Neural cell (in vitro differentiated cells): Measurements from ENCODE around the gene PROZ. TPM values are rescaled to one million over a fixed set of nuclear protein-coding genes. Genes with fewer than 3 reads are reported as not detected.

Source experiments
- H2AFZ ChIP-seq: fragments of 200-600, 300-800 bp; sonication (generic), shearing (Covaris generic); 2 replicates; pipeline ENCODE4 v1.6.0; 2014; ENCODE audit warnings: low read depth, mild to moderate bottlenecking, antibody characterized with exemption, low read length, moderate library complexity
- H3F3A ChIP-seq: fragments of 200-600 bp; shearing (Covaris generic); 2 replicates; pipeline ENCODE4 v1.6.1; 2016; ENCODE audit warnings: mild to moderate bottlenecking, moderate library complexity, mixed read lengths, antibody characterized with exemption, low read length; ENCODE audit not compliant: insufficient read depth, poor library complexity, severe bottlenecking
- H3K27ac ChIP-seq: fragments of 200-600, 300-800 bp; sonication (generic), shearing (Covaris generic); 2 replicates; pipeline ENCODE4 v1.5.1; 2014; ENCODE audit warnings: mild to moderate bottlenecking, low read length, moderate library complexity
- H3K27me3 ChIP-seq: fragments of 300-800, 200-600 bp; sonication (generic), shearing (Covaris generic); 2 replicates; pipeline ENCODE4 v1.6.0; 2014; ENCODE audit warnings: mild to moderate bottlenecking, low read depth, low read length, moderate library complexity; ENCODE audit not compliant: insufficient read depth
- H3K36me3 ChIP-seq: fragments of 300-800, 200-600 bp; sonication (generic), shearing (Covaris generic); 2 replicates; pipeline ENCODE4 v1.5.1; 2014; ENCODE audit warnings: mild to moderate bottlenecking, antibody characterized with exemption, low read length, moderate library complexity; ENCODE audit not compliant: insufficient read depth
- H3K4me2 ChIP-seq: fragments of 300-800, 200-600 bp; sonication (generic), shearing (Covaris generic); 2 replicates; pipeline ENCODE4 v1.6.0; 2014; ENCODE audit warnings: mild to moderate bottlenecking, low read length
- H3K4me3 ChIP-seq: fragments of 300-800, 200-600 bp; sonication (generic), shearing (Covaris generic); 2 replicates; pipeline ENCODE4 v1.5.1; 2014; ENCODE audit warnings: mild to moderate bottlenecking, low read length, moderate library complexity
- H3K79me2 ChIP-seq: fragments of 200-600 bp; shearing (Covaris generic); replicated peaks from 2 replicates; pipeline ENCODE4 v1.6.0; 2014; ENCODE audit warnings: mild to moderate bottlenecking, low read length, moderate library complexity; ENCODE audit not compliant: insufficient read depth
- H3K9ac ChIP-seq: fragments of 300-800, 200-600 bp; sonication (generic), shearing (Covaris generic); 2 replicates; pipeline ENCODE4 v1.6.1; 2016; ENCODE audit warnings: mild to moderate bottlenecking, low read length, mixed read lengths
- H3K9me2 ChIP-seq: fragments of 200-600 bp; shearing (Covaris generic); 2 replicates; pipeline ENCODE4 v1.6.1; 2016; ENCODE audit warnings: mild to moderate bottlenecking, low read length, mixed read lengths; ENCODE audit not compliant: insufficient read depth
- H3K9me3 ChIP-seq: fragments of 200-600, 300-800 bp; sonication (generic), shearing (Covaris generic); 2 replicates; pipeline ENCODE4 v1.6.1; 2016; ENCODE audit warnings: mild to moderate bottlenecking, mixed run types, low read length, moderate library complexity, mixed read lengths
- H4K20me1 ChIP-seq: fragments of 200-600 bp; shearing (Covaris generic); 2 replicates; pipeline ENCODE4 v1.6.1; 2016; ENCODE audit warnings: mild to moderate bottlenecking, mixed run types; ENCODE audit not compliant: insufficient read depth
- CTCF ChIP-seq: fragments of 450-650 bp; IDR thresholded peaks from 2 replicates; pipeline ENCODE4 v1.5.1; 2014; ENCODE audit warnings: antibody characterized with exemption, mild to moderate bottlenecking, moderate library complexity; ENCODE audit not compliant: poor library complexity, severe bottlenecking
- EP300 ChIP-seq: fragments of 450-650 bp; conservative IDR thresholded peaks from 2 replicates; pipeline ENCODE4 v1.6.1; 2014; ENCODE audit warnings: antibody characterized with exemption, mild to moderate bottlenecking, moderate library complexity; ENCODE audit not compliant: poor library complexity, severe bottlenecking
- EZH2 ChIP-seq: fragments of 200-600, 300-800 bp; shearing (Covaris generic), sonication (generic); IDR thresholded peaks from 2 replicates; pipeline ENCODE4 v1.6.1; 2014; ENCODE audit warnings: antibody characterized with exemption, low read length, borderline replicate concordance, mild to moderate bottlenecking; ENCODE audit not compliant: insufficient read depth, poor library complexity, severe bottlenecking
- MXI1 ChIP-seq: fragments of 450-650 bp; conservative IDR thresholded peaks from 2 replicates; pipeline ENCODE4 v1.6.1; 2014; ENCODE audit warnings: antibody characterized with exemption, mild to moderate bottlenecking; ENCODE audit not compliant: poor library complexity, severe bottlenecking
- POLR2AphosphoS5 ChIP-seq: IDR thresholded peaks from 2 replicates; pipeline ENCODE4 v1.6.1; 2012
- RAD21 ChIP-seq: fragments of 450-650 bp; conservative IDR thresholded peaks from 2 replicates; pipeline ENCODE4 v1.6.1; 2014; ENCODE audit warnings: antibody characterized with exemption, mild to moderate bottlenecking, moderate library complexity
- REST ChIP-seq: IDR thresholded peaks from 2 replicates; pipeline ENCODE4 v1.6.1; 2012; ENCODE audit warnings: borderline replicate concordance
- SMC3 ChIP-seq: fragments of 450-650 bp; conservative IDR thresholded peaks from 2 replicates; pipeline ENCODE4 v1.6.1; 2014; ENCODE audit warnings: antibody characterized with exemption, mild to moderate bottlenecking, moderate library complexity; ENCODE audit not compliant: poor library complexity
- TAF1 ChIP-seq: IDR thresholded peaks from 2 replicates; pipeline ENCODE4 v1.6.1; 2012; ENCODE audit warnings: low read depth
- polyA plus RNA-seq: library from polyadenylated mRNA; depleted of rRNA; stranded (reverse); fragments of >200 nt; gene quantifications from 2 replicates; pipeline ENCODE4 v1.2.3, GENCODE V29; 2014

Gene PROZ
- polyA plus RNA-seq, 1 donor from 2014 or later: not detected

- no peaks in the 10 kb centered on the region for H3K9me2 ChIP-seq
- H3K36me3 ChIP-seq: no peaks in the 10 kb centered on the region
Observed at GRCh38 chr13:113144255-113144629, 14.2 kb upstream of the PROZ start.

GRCh38 chr13:113145496-113145895, 13.0 kb upstream of the PROZ start:
- H3F3A ChIP-seq: no peaks in the 10 kb centered on the region
- no peak overlapping the region for H3K9ac ChIP-seq
- H3K27ac ChIP-seq: no peak overlapping the region
- H3K79me2 ChIP-seq: no peaks in the 10 kb centered on the region
- H3K36me3 ChIP-seq: no peaks in the 10 kb centered on the region
- H3K9me2 ChIP-seq: no peaks in the 10 kb centered on the region
- H3K9me3 ChIP-seq: no peaks in the 10 kb centered on the region
- H3K4me3 ChIP-seq: no peak overlapping the region
- H3K27me3 ChIP-seq: no peaks in the 10 kb centered on the region
- H4K20me1 ChIP-seq: no peaks in the 10 kb centered on the region
- H2AFZ ChIP-seq: no peak overlapping the region
- H3K4me2 ChIP-seq: no peak overlapping the region
- no peak for TF ChIP-seq CTCF
- no peak for TF ChIP-seq EP300
- no peak for TF ChIP-seq RAD21
- no peak for TF ChIP-seq TAF1
- TF ChIP-seq MXI1: no peak
- TF ChIP-seq REST: no peak

More at GRCh38 chr13:113144255-113144629, 14.2 kb upstream of the PROZ start:
- no peak overlapping the region for H2AFZ ChIP-seq
- H3K27ac ChIP-seq: no peak overlapping the region
- H3K27me3 ChIP-seq: no peaks in the 10 kb centered on the region
- no peak overlapping the region for H3K4me2 ChIP-seq
- no peaks in the 10 kb centered on the region for H3K79me2 ChIP-seq
- H3F3A ChIP-seq: no peaks in the 10 kb centered on the region
- TF ChIP-seq POLR2AphosphoS5: no peak
- no peak for TF ChIP-seq CTCF
- no peak for TF ChIP-seq TAF1
- TF ChIP-seq EP300: no peak
- no peak for TF ChIP-seq MXI1
- TF ChIP-seq EZH2: no peak
- no peak for TF ChIP-seq RAD21
- TF ChIP-seq REST: no peak
- no peak for TF ChIP-seq SMC3
- no peaks in the 10 kb centered on the region for H4K20me1 ChIP-seq
- no peak overlapping the region for H3K9ac ChIP-seq
- H3K4me3 ChIP-seq: no peak overlapping the region
- no peaks in the 10 kb centered on the region for H3K9me3 ChIP-seq
